ENCODE measurements around the gene CCR5AS.
"Not testable (repeated sequence)": the region's sequence is repeated elsewhere in the genome, so short reads cannot be mapped to it uniquely, and the experiment has no call there.

Gene CCR5AS

GRCh38 chr3:46440531-46441294 is 33.8 kb upstream of the CCR5AS start:
- no peaks in the 10 kb centered on the region for H3K27me3 ChIP-seq
- H3K4me3 ChIP-seq: no peak overlapping the region
- TF ChIP-seq POLR2A (IDR thresholded peaks at IDR 0.05) (no peak), CTCF (IDR thresholded peaks at IDR 0.05) (no peak)
- 77 to 90% (median 80%) methylated on average over 4 of the region's 4 CpGs for WGBS, 4 donors
- ATAC-seq: no peak
- H3K9me3 ChIP-seq: no peaks in the 10 kb centered on the region
- peaks cover 0 to 23% (median 0%) of the 10 kb centered on the region in 9 donors for H3K36me3 ChIP-seq
- intact Hi-C loops (cut with DNase I): loop anchor here in 2 of 10 donors (5.0 to 10.0 kb wide), 3 partner anchors 66 to 356 kb away; partner anchors contain the start of gene CCR5 (in 1 of the 2)
- DNase-seq: no peak
- no peak overlapping the region for H3K27ac ChIP-seq
- H3K4me1 ChIP-seq: peaks cover 0 to 5% (median 0%) of the 10 kb centered on the region in 12 donors

- Histone ChIP-seq H3K36me3 (peaks cover 0 to 23% (median 0%) of the 10 kb centered on the region in 9 donors), H3K9me3 (no peaks in the 10 kb centered on the region), H3K27me3 (no peaks in the 10 kb centered on the region), H3K27ac (no peak overlapping the region), H3K4me3 (no peak overlapping the region), H3K4me1 (peaks cover 0 to 5% (median 0%) of the 10 kb centered on the region in 12 donors)
- WGBS, 4 donors: 85 to 94% (median 87%) methylated on average over 3 of the region's 3 CpGs
- ATAC-seq (no peak), DNase-seq (no peak)
- intact Hi-C loops (cut with DNase I): no loop called here
- TF ChIP-seq CTCF (IDR thresholded peaks at IDR 0.05): no peak
- no peak for TF ChIP-seq POLR2A (IDR thresholded peaks at IDR 0.05)
These were observed 32.0 kb upstream of the CCR5AS start for GRCh38 chr3:46438831-46439230.

- WGBS, 4 donors: 88 to 93% (median 92%) methylated on average over 3 of the region's 3 CpGs
- peaks cover 0 to 24% (median 3%) of the 10 kb centered on the region in 9 donors for H3K36me3 ChIP-seq
- peaks cover 0 to 20% (median 4%) of the 10 kb centered on the region in 12 donors for H3K9me3 ChIP-seq
- intact Hi-C loops (cut with DNase I): no loop called here
- no peak overlapping the region for H3K4me3 ChIP-seq
- DNase-seq (no peak), ATAC-seq (no peak)
- TF ChIP-seq POLR2A (IDR thresholded peaks at IDR 0.05) (no peak), CTCF (IDR thresholded peaks at IDR 0.05) (no peak)
- H3K27me3 ChIP-seq: no peaks in the 10 kb centered on the region
- no peaks in the 10 kb centered on the region for H3K4me1 ChIP-seq
- H3K27ac ChIP-seq: no peak overlapping the region
These were observed 28.3 kb upstream of the CCR5AS start for GRCh38 chr3:46435081-46435726.

GRCh38 chr3:46433841-46434240 is 27.0 kb upstream of the CCR5AS start:
- TF ChIP-seq CTCF (IDR thresholded peaks at IDR 0.05): no peak
- TF ChIP-seq POLR2A (IDR thresholded peaks at IDR 0.05): no peak
- H3K4me3 ChIP-seq: no peak overlapping the region
- H3K36me3 ChIP-seq: peaks cover 0 to 24% (median 3%) of the 10 kb centered on the region in 9 donors
- H3K27ac ChIP-seq: no peak overlapping the region
- no peak for DNase-seq
- intact Hi-C loops (cut with DNase I): no loop called here
- no peak for ATAC-seq
- peaks cover 0 to 20% (median 4%) of the 10 kb centered on the region in 12 donors for H3K9me3 ChIP-seq
- no peaks in the 10 kb centered on the region for H3K27me3 ChIP-seq
- WGBS, 4 donors: 93 to 97% (median 96%) methylated on average over 1 of the region's 1 CpG
- no peaks in the 10 kb centered on the region for H3K4me1 ChIP-seq

GRCh38 chr3:46433118-46433517 is 26.3 kb upstream of the CCR5AS start:
- intact Hi-C loops (cut with DNase I); H3K27me3 ChIP-seq; DNase-seq; ATAC-seq; H3K4me1 ChIP-seq; H3K27ac ChIP-seq; H3K4me3 ChIP-seq: not testable (repeated sequence)
- H3K9me3 ChIP-seq: peaks cover 0 to 20% (median 4%) of the 10 kb centered on the region in 12 donors
- peaks cover 0 to 24% (median under 1%) of the 10 kb centered on the region in 9 donors for H3K36me3 ChIP-seq
- WGBS, 4 donors: 59 to 76% (median 68%) methylated on average over 4 of the region's 4 CpGs

- ATAC-seq; DNase-seq; H3K27me3 ChIP-seq; intact Hi-C loops (cut with DNase I); H3K4me3 ChIP-seq; H3K27ac ChIP-seq: not testable (repeated sequence)
- peaks cover 0 to 20% (median 4%) of the 10 kb centered on the region in 12 donors for H3K9me3 ChIP-seq
- 84 to 94% (median 87%) methylated on average over 5 of the region's 5 CpGs for WGBS, 4 donors
- peaks cover 0 to 21% (median 0%) of the 10 kb centered on the region in 9 donors for H3K36me3 ChIP-seq
- peaks cover 0 to 13% (median 0%) of the 10 kb centered on the region in 12 donors for H3K4me1 ChIP-seq
These were observed 25.0 kb upstream of the CCR5AS start for GRCh38 chr3:46431905-46432304.
